K562 treated with DMSO at 1 percent for 4 hours (cell line): Measurements from ENCODE around the gene FAM98B. TPM values are rescaled to one million over a fixed set of nuclear protein-coding genes. Genes with fewer than 3 reads are reported as not detected.

Experiments used
- total RNA-seq: library from RNA; unstranded; fragments of 300-600 nt; gene quantifications from 2 replicates; pipeline ENCODE4 v1.2.3, GENCODE V29; 2022; ENCODE audit not compliant: insufficient read depth

The FAM98B gene
- 5.2 and 7.2 TPM in 2 replicates for total RNA-seq

GRCh38 chr15:38453971-38454695, at the start of gene FAM98B:
Gene FAM98B (plus strand): TSS chr15:38454127. CDS start chr15:38454162, 35 bp downstream.

Other genes with a start within 250 kb of the FAM98B start
- gene SPRED1, start 201.3 kb upstream of the FAM98B start, total RNA-seq = 6.3 and 7.1 TPM in 2 replicates
- gene RASGRP1, start 110.7 kb downstream of the FAM98B start, total RNA-seq = 0.42 and 0.85 TPM in 2 replicates